ENCODE data around the gene TMEM35B. TPM values are rescaled to one million over a fixed set of nuclear protein-coding genes. Genes with fewer than 3 reads are reported as not detected.

Gene TMEM35B
- total RNA-seq, 2 donors from 2014 or later: 28.2 to 31.3 TPM

Other genes starting within 250 kb of the TMEM35B start
- gene GJB5, start 230.3 kb downstream of the TMEM35B start, total RNA-seq: under 1 TPM; 0.20 to 0.42 TPM
- gene GJB4, start 225.6 kb downstream of the TMEM35B start, total RNA-seq: under 1 TPM; 0.46 to 0.81 TPM
- gene GJB3, start 204.1 kb downstream of the TMEM35B start, total RNA-seq: 1 to 10 TPM in 1 of 2 donors, under 1 TPM in 1; 0.38 to 2.9 TPM
- 1 to 10 TPM; 9.0 TPM for gene GJA4, start 192.3 kb downstream of the TMEM35B start, total RNA-seq
- 10 to 100 TPM; 43.0 to 47.6 TPM for gene SMIM12, start 125.6 kb downstream of the TMEM35B start, total RNA-seq
- 1 to 10 TPM; 4.4 to 4.6 TPM for gene DLGAP3, start 55.7 kb downstream of the TMEM35B start, total RNA-seq
- 10 to 100 TPM; 13.5 to 14.5 TPM for gene ZMYM6, start 46.6 kb upstream of the TMEM35B start, total RNA-seq
- gene ZMYM1, start 94.0 kb upstream of the TMEM35B start, total RNA-seq: 10 to 100 TPM; 43.1 to 58.5 TPM
- gene SFPQ, start 207.8 kb upstream of the TMEM35B start, total RNA-seq: 100 to 1,000 TPM; 350 to 491 TPM

Measured in endodermal cell (in vitro differentiated cells).